GM19455 (cell line): ENCODE data around the gene SGSM2.

Source experiments
- ATAC-seq: cut with Tn5 transposase; IDR thresholded peaks from one replicate; pipeline ENCODE4 v1.9.1; 2021; ENCODE audit not compliant: unreplicated experiment

The SGSM2 gene

DNA sequence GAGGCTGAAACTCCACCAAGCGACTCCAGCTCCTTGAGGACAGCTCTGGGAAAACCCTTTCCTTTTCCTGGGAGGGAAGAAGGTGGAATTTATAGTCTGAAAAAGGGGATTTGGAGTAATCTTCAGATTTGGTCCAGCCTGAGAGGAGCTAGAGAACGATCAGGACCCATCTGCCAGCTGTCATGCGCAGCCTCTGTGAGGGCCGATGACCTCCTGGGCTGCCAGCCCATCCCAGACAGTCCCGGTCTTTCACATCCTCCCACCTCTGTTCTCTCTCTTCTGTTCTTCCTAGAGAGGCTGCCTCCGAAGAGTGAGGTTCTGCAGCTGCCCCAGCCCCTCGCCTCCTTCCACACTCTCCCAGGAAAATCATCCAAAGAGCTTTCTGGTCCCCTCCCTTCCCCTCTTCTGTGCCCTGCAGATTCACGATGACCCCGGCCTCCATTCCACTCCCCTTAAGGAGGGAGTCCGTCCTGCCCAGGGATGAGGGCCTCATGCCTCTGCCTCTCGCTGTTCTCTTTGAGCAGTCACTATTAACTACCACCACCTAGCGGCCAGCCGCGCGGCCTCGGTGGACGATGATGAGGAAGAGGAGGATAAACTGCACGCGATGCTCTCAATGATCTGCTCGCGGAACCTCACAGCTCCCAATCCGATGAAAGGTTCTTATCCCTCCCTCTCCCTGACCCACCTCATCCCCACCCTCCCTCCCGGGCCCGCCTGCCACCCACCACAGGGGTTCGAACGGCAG is 29.6 kb downstream of the SGSM2 start:
- no peak for ATAC-seq

DNA sequence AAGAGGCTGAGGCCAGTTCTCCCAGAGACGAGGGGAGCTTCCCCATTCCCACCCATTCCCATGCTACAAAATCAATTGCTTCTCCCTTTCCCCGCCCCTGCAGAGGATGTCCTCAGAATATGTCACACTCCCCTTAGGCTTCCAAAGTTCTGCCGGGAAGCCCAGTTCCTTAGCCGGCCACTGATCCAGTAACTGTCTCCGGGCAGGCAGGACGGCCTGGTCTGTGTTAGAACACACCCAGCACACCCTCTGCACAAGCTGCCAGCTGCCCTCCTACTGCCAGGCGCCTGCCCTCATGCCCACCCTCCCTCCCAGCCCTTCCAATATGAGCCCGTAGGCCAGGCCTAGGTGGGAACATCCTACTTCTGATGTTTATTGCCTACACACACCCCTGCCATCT is 31.1 kb downstream of the SGSM2 start:
- no peak for ATAC-seq

DNA sequence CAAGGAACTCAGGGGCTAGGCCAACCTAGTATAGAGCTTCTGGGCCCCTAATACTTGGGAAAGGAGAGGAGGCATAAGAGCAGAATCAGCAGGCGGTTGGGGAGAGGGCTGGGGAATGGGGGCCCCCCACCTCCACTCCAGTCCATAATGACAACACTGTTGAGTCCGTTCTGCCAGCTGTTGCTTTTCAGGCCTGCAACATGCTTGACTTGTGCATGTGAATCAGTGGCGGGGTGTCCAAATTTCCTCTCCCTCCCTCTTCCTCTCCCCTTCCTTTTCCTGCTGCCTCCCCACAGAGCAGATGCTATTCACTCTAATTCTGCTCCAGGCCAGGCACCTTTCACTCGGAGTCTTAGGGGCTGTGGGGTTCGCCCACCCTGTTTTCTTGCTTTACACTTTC is 31.7 kb downstream of the SGSM2 start:
- ATAC-seq = no peak

DNA sequence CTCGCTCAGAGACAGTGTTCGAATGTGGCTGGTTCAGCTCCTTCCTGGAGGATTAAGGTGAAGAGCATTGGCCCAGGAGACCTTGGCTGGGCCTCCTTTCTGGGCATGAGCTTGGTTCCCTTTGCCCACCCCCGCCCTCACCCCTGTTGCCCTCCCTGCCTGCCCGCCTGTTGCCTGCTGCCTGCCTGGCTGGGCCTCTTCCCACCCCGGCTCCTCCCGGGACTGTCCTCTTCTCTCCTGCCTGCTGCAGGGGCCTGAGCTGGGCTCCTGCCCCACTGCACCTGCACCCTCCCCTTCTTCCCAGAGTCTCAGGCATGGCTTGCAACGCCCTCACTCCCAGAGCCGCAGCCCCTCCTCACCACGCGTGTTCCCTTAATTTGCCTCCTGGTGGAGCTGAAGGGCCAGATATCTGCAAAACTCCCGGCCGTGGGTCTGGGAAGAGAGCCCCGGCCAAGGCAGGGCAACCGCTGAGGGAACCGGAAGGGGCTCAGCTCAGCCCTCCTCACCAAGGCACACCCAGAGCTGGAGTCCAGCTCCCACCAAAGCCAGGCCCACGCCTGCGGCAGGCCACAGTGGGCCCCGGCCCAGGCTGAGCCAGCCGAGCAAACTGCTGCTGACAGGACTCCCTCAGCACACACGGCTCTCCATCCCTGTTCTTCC is 32.4 kb downstream of the SGSM2 start:
- no peak for ATAC-seq

DNA sequence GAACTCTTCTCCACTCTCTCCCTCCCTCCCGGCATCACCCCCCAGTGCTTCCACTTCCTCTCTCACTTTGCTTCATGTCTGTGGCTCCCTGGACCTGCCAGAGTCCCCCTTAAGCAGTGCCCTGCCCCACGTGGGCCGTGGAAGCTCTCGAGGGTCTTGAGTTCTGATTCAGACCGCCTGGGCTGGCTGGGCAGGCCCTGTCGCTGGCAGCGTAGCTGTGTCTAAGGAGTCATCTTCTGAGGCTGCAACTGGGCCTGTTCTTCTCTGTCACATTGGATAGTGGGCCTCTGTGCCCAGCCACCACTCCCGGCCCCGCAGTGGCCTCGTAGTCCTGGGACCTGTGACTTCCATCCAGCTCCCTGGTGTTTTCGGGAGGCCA is 32.9 kb downstream of the SGSM2 start:
- no peak for ATAC-seq

DNA sequence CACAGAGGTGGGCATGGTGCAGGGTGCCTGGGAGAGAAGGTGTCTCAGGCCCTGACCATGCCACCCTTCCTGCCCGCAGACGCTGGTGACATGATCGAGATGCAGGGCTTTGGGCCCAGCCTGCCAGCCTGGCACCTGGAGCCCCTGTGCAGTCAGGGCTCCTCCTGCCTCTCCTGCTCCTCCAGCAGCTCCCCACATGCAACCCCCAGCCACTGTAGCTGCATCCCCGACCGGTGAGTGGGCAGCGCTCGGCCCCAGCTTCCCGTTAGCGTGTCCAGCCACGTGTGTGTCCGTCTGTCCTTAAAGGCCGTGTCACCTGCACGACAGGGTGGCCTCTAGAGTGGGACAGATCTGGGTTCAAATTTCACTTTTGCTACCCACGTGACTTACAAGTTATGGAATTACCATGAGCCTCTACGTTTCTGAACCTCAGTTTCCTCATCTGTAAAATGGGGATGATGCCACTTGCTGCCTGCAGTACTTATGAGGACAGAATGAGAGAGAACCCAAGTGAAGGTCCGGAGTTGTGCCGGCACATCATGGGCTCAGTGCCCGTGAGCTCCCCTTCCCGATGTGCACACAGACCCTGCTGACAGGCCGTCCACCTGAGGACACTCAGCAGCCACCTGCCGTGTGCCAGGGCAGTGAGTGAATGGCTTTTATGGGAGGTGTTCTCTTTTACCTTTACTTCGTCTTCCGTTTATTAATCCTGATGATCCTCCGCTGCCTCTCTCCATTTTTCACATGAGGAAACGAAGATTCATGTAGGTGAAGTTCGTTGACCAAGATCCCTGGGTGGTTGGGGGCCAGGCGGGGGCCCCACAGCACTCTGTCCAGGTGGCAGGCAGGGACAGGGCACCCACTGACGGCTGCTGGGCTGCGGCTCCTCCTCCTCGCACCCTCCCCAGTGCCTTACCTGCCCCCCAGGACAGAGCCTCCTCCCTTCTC is 34.2 kb downstream of the SGSM2 start:
- ATAC-seq = no peak

- no peak for ATAC-seq
These were observed 34.9 kb downstream of the SGSM2 start for GRCh38 chr17:2372180-2372579.

- no peak for ATAC-seq
These were observed 35.4 kb downstream of the SGSM2 start for GRCh38 chr17:2372681-2373080.

- ATAC-seq = no peak
These were observed 35.9 kb downstream of the SGSM2 start for GRCh38 chr17:2373179-2373578.

- ATAC-seq = no peak
These were observed 37.4 kb downstream of the SGSM2 start for GRCh38 chr17:2374549-2375285.

DNA sequence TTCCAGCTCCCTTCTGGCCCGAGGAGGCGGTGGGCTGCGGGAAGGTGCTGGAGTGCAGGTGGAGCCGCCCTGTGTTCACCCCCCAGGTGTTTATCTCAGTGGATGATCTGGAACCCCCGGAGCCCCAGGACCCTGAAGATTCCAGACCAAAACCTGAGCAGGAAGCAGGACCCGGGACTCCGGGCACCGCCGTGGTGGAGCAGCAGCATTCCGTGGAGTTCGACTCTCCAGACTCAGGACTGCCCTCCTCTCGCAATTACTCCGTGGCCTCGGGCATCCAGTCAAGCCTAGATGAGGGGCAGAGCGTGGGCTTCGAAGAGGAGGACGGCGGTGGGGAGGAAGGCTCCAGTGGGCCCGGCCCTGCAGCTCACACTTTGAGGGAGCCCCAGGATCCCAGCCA is 38.1 kb downstream of the SGSM2 start:
- no peak for ATAC-seq

DNA sequence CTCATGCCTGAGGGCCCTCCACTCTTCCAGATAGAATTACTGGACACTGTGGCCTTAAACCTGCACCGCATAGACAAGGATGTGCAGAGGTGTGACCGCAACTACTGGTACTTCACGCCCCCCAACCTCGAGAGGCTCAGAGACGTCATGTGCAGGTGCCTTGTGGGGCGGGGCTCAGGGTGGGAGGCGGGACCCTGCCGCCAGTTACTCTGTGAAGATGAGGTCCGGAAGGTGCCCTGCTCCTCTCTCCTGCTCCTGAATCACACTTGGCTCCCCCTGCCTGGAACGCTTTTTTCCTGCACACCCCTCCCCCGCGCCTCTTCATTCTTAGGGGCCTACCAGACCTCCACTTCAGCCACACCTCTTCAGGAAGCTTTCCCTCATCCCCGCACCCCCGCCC is 38.8 kb downstream of the SGSM2 start:
- ATAC-seq = no peak

- ATAC-seq = no peak
These were observed 40.4 kb downstream of the SGSM2 start for GRCh38 chr17:2377659-2378058.

DNA sequence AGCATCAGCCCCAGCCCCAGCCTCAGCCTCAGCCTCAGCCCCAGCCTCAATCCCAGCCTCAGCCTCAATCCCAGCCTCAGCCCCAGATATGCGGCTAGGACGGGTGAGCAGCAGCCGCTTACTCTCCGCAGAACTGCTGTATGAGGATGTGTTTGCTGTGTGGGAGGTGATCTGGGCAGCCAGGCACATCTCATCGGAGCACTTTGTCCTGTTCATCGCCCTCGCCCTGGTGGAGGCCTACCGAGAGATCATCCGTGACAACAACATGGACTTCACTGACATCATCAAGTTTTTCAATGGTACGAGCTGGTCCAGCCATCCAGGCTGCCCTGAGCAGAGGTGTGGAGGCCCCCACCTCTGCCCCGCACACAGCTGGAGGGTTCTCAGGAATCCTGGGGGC is 41.6 kb downstream of the SGSM2 start:
- ATAC-seq = no peak

DNA sequence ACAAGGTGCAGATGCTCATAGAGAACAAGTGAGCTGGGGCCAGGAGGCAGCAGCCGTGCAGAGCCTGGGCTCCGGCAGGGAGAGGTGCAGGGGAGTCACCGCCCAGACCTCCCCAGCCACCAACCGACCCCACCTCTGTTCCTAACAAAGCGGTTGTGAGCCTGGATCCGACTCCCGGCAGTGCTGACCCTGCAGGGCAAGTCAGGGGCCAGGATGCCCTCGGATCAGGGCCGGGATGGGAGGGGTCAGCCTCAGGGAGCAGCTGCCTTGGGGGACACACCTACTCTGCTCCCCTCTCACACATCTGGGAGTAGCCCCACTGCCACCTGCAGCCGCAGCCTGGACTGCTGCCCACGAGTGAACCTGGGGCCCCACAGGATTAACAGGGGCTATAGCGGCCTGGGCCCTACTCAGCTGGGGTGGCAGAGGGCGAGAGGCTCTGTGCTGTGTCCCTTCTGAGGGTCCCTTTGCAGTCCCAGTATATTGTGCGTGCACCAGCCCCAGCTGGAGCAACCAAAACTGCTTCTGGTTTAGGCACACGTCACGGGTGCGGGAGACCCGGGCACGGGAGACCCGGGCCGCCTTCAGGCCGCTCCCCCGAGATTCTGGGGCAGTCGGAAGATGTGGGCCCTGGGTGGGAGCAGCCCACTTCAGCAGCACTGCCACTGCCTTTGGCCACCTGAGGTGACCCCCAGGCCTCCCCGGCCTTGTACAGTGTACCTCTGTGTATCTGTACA is 42.4 kb downstream of the SGSM2 start:
- no peak for ATAC-seq

GRCh38 chr17:2380226-2380922 is 43.1 kb downstream of the SGSM2 start:
- no peak for ATAC-seq

DNA sequence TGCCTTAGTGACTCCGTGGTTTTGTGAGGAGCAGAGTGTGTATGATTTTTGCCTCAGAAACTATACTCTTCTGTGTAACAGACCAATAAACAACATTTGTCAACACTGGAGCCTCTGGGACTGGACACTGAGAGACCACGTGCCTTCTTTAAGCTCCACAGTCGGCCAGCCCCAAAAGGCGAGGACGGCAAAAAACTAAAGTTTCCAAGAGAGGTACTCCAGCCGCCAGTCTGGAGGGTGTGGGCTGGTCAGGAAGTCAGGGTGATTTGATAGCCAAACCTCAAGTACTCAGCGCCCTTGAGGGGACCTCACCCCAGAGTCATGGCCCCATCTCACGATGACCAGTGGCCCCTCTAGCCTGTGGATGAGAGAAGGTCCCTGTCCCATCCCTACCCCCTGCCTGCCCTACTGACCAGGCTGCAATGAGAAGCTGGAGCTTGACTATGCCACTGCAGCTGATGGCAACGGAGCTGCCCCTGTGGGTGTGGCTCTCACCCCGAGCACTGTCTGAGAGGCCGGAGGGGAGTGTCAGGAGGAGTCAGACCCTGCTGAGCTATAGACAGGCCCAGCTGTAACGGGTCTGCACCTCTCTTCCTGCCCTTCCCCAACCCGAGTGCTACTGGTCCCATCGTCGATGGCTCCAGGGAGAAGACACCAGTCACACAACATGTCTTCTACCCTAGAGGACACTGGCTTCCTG is 43.8 kb downstream of the SGSM2 start:
- no peak for ATAC-seq

GRCh38 chr17:2383628-2384167 is 46.4 kb downstream of the SGSM2 start:
- no peak for ATAC-seq
